Measurements from ENCODE around the gene LFNG. TPM values are rescaled to one million over a fixed set of nuclear protein-coding genes. Genes with fewer than 3 reads are reported as not detected.

The LFNG gene
- total and polyA plus RNA-seq, 2 of the 13 experiments (the other 11 are each of a cell fraction or from before 2014, with no cell fraction given), result 0.44 to 1.5 TPM

- TF ChIP-seq, protein P1, sequence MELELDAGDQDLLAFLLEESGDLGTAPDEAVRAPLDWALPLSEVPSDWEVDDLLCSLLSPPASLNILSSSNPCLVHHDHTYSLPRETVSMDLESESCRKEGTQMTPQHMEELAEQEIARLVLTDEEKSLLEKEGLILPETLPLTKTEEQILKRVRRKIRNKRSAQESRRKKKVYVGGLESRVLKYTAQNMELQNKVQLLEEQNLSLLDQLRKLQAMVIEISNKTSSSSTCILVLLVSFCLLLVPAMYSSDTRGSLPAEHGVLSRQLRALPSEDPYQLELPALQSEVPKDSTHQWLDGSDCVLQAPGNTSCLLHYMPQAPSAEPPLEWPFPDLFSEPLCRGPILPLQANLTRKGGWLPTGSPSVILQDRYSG (CRISPR knock-in tag; IDR thresholded peaks at IDR 0.05), result no peak
- TF ChIP-seq GMEB2 (CRISPR knock-in tag; IDR thresholded peaks at IDR 0.05; ENCODE audit: low read depth) (no peak), ZNF383 (CRISPR knock-in tag; IDR thresholded peaks at IDR 0.05; ENCODE audit: borderline replicate concordance) (no peak), NCOA1 (CRISPR knock-in tag; IDR thresholded peaks at IDR 0.05) (no peak), ELF4 (CRISPR knock-in tag; IDR thresholded peaks at IDR 0.05; ENCODE audit: borderline replicate concordance) (no peak), TAF15 (IDR thresholded peaks at IDR 0.05; ENCODE audit: low read depth, low read length, poor library complexity, severe bottlenecking) (no peak), EZH2 (conservative IDR thresholded peaks at IDR 0.05; ENCODE audit: low read depth, low read length) (no peak), GFI1 (CRISPR knock-in tag; IDR thresholded peaks at IDR 0.05; ENCODE audit: borderline replicate concordance) (no peak), SSRP1 (CRISPR knock-in tag; IDR thresholded peaks at IDR 0.05) (no peak), MAFK (conservative IDR thresholded peaks at IDR 0.05 in 1 of 2, IDR thresholded peaks at IDR 0.05 in 1 of 2; ENCODE audit: low read length in 2 of 2) (no peak), ZNF331 (CRISPR knock-in tag; IDR thresholded peaks at IDR 0.05) (no peak)
Observed at GRCh38 chr7:2488272-2488645, 31.3 kb upstream of the LFNG start (continued).

GRCh38 chr7:2488681-2489080 lies 30.9 kb upstream of the LFNG start:
- Histone ChIP-seq H3K36me3 (replicated peaks in 1 of 2; ENCODE audit: control insufficient read depth in 1 of 2, insufficient read depth in 2 of 2, low read length in 2 of 2) (no peaks in the 10 kb centered on the region), H3K4me2 (ENCODE audit: low read depth, low read length) (no peak overlapping the region), H3K9ac (ENCODE audit: insufficient read depth, low read depth, low read length) (no peak overlapping the region), H3K4me1 (ENCODE audit: insufficient read depth, low read length) (no peaks in the 10 kb centered on the region), H4K20me1 (ENCODE audit: insufficient read depth, low read length) (no peaks in the 10 kb centered on the region), H3K9me3 (ENCODE audit: low read length) (no peaks in the 10 kb centered on the region), H2AFZ (ENCODE audit: low read length) (no peak overlapping the region), H3K4me3 (replicated peaks in 1 of 3; ENCODE audit: insufficient read depth in 1 of 3, low read depth in 2 of 3, low read length in 3 of 3) (no peak overlapping the region), H3K27ac (ENCODE audit: extremely low read length, insufficient read depth, low read length) (no peak overlapping the region), H3K27me3 (ENCODE audit: control insufficient read depth in 1 of 2, insufficient read depth in 2 of 2, low read length in 2 of 2) (peaks cover 6 to 25% of the 10 kb centered on the region in 2 experiments; a peak in 3 of 5 replicates), H3K79me2 (ENCODE audit: insufficient read depth, low read length) (no peaks in the 10 kb centered on the region)
- no peak for TF ChIP-seq MZF1 (CRISPR knock-in tag; IDR thresholded peaks at IDR 0.05; ENCODE audit: borderline replicate concordance)
- BruUV-seq (replicated peaks), result no TSS peak
- no peak for DNase-seq (ENCODE audit: low spot score)
- ChIA-PET POLR2A (no interaction called here), CTCF (ENCODE audit: low intra/inter-chr PET ratio, low total read pairs) (no interaction called here)
- 2% methylated on average over 5 of the region's 9 CpGs for WGBS (ENCODE audit: low lambda C conversion rate)
- in situ Hi-C loops (cut with HindIII; ENCODE audit: extremely low pct_ligation_motif_present, low pct_unique_long_range_greater_than_20kb) (no loop called here), intact Hi-C loops (cut with micrococcal nuclease; ENCODE audit: unreplicated experiment) (no loop called here)
- no peak for ATAC-seq
- FAIRE-seq, result no peak

Data from HepG2 (cell line).